Kidney epithelial cell (primary cell): ENCODE results near the gene CEP350. TPM values are rescaled to one million over a fixed set of nuclear protein-coding genes. Genes with fewer than 3 reads are reported as not detected.

Experiments used
- DNase-seq: peaks from one replicate; pipeline ENCODE4 v3.0.0-alpha.2; 2010; ENCODE audit warnings: low read depth
- H3K27me3 ChIP-seq: 2 replicates; pipeline ENCODE4 v1.6.0; 2011; ENCODE audit warnings: low read length; ENCODE audit not compliant: control insufficient read depth, insufficient read depth
- H3K36me3 ChIP-seq: 2 replicates; pipeline ENCODE4 v1.5.1; 2011; ENCODE audit warnings: low read length; ENCODE audit not compliant: control insufficient read depth, insufficient read depth
- H3K4me3 ChIP-seq: 2 replicates; pipeline ENCODE4 v1.5.1; 2011; ENCODE audit warnings: low read depth, mild to moderate bottlenecking, control low read depth, low read length
- CTCF ChIP-seq: IDR thresholded peaks from 2 replicates; pipeline ENCODE4 v1.5.1; 2011; ENCODE audit warnings: mild to moderate bottlenecking, moderate library complexity, low read length, control low read depth, inconsistent platforms; ENCODE audit not compliant: insufficient read depth, poor library complexity, severe bottlenecking
- total RNA-seq: library from RNA; depleted of rRNA; stranded (reverse); fragments of >200 nt; gene quantifications from 2 replicates; pipeline ENCODE4 v1.2.3, GENCODE V29; 2015

Gene CEP350
- total RNA-seq, 1 donor from 2014 or later: 24.9 TPM

DNA sequence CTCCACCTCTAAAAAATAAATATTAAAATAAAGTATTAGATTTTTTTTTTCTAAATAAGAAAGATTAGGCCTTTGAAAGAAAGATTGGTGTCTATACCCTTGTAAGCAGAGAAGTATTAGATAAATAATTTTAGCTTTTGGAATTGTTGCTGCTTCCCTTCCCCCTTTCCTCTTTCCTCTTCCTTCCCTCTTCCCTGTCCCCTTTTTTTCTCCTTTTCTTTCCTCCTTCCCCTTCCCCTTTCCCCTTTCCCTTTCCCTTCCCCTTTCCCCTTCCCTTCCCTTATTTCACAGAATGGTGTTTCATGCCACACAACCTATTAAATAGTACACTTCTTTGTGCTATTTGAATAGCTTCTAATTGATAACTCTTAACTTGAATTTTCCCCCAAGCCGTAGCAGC lies 130.3 kb downstream of the CEP350 start:
- Histone ChIP-seq H3K27me3 (no peaks in the 10 kb centered on the region), H3K4me3 (no peak overlapping the region), H3K36me3 (no peaks in the 10 kb centered on the region)
- no peak for TF ChIP-seq CTCF
- no peak for DNase-seq

GRCh38 chr1:180085331-180085730 lies 130.7 kb downstream of the CEP350 start:
- H3K4me3 ChIP-seq: no peak overlapping the region
- no peak for TF ChIP-seq CTCF
- no peak for DNase-seq
- no peaks in the 10 kb centered on the region for H3K27me3 ChIP-seq
- H3K36me3 ChIP-seq: no peaks in the 10 kb centered on the region

DNA sequence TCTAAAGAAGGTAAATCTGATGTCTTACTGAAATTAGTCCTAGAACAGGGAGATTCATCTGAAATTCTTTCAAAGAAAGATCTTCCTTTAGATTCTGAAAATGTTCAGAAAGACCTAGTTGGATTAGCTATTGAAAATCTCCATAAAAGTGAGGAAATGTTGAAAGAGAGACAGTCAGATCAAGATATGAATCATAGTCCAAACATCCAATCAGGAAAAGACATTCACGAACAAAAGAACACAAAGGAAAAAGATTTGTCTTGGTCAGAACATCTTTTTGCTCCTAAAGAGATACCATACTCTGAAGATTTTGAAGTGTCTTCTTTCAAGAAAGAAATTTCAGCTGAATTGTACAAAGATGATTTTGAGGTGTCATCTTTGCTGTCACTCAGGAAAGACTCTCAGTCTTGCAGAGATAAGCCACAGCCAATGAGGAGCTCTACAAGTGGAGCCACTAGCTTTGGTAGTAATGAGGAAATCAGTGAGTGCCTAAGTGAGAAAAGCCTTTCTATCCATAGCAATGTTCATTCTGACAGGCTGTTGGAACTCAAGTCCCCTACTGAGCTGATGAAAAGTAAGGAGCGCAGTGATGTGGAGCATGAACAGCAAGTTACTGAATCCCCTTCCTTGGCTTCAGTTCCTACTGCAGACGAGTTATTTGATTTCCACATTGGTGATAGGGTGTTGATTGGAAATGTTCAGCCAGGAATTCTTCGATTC lies 138.5 kb downstream of the CEP350 start:
- H3K36me3 ChIP-seq: no peaks in the 10 kb centered on the region
- no peak for DNase-seq
- no peak for TF ChIP-seq CTCF

GRCh38 chr1:180094705-180095295 lies 140.2 kb downstream of the CEP350 start:
- H3K27me3 ChIP-seq: no peaks in the 10 kb centered on the region
- TF ChIP-seq CTCF: no peak
- H3K4me3 ChIP-seq: no peak overlapping the region
- DNase-seq: no peak
- H3K36me3 ChIP-seq: no peaks in the 10 kb centered on the region

More for the DNA sequence above, 138.5 kb downstream of the CEP350 start:
- Histone ChIP-seq H3K27me3 (no peaks in the 10 kb centered on the region), H3K4me3 (no peak overlapping the region)

- Histone ChIP-seq H3K27me3 (no peaks in the 10 kb centered on the region), H3K4me3 (no peak overlapping the region), H3K36me3 (no peaks in the 10 kb centered on the region)
- TF ChIP-seq CTCF: no peak
- DNase-seq: no peak
These were observed 142.1 kb downstream of the CEP350 start for GRCh38 chr1:180096584-180097325.
